IMR-90 (cell line): ENCODE data around the gene GALNT8. TPM values are rescaled to one million over a fixed set of nuclear protein-coding genes. Genes with fewer than 3 reads are reported as not detected.

ENCODE experiments used
- ATAC-seq: fragments of 200-7000 bp; cut with Tn5 transposase; 2 replicates; pipeline ENCODE4 v1.9.1; 2020; ENCODE audit warnings: low read depth, mild to moderate bottlenecking, moderate library complexity
- BruUV-seq: library from RNA; stranded (reverse); fragments of 400-500 nt; replicated peaks from 2 replicates; lab custom pipeline; 2021; lab: Mats Ljungman, UMichigan
- CTCF ChIA-PET: fragments of 300-600 bp; formaldehyde crosslinking; extraction: SDS; loops from one replicate; lab custom pipeline; 2021; ENCODE audit warnings: antibody characterized with exemption; lab: Yijun Ruan, JAX
- POLR2A ChIA-PET: fragments of 300-600 bp; sonication (Branson Sonifier 250); formaldehyde crosslinking; loops from one replicate; lab custom pipeline; 2022; ENCODE audit warnings: antibody characterized with exemption; ENCODE audit not compliant: unreplicated experiment; lab: Charles Lee
- DNase-seq: peaks from one replicate; pipeline ENCODE4 v3.0.0; 2013
- H2AFZ ChIP-seq: replicated peaks from 2 replicates; pipeline ENCODE3; 2013; ENCODE audit warnings: low read length, mild to moderate bottlenecking; ENCODE audit not compliant: poor library complexity
- H2AK5ac ChIP-seq: 2 replicates; pipeline ENCODE4 v1.6.1; 2013; ENCODE audit warnings: low read depth, low read length, inconsistent platforms
- H2AK9ac ChIP-seq: replicated peaks from 2 replicates; pipeline ENCODE3; 2013; ENCODE audit warnings: mild to moderate bottlenecking, low read depth, low read length, moderate library complexity; ENCODE audit not compliant: poor library complexity
- H2BK120ac ChIP-seq: 2 replicates; pipeline ENCODE4 v1.6.1; 2013; ENCODE audit warnings: low read depth, low read length, inconsistent platforms
- H2BK15ac ChIP-seq: 3 replicates; pipeline ENCODE4 v1.6.1; 2013; ENCODE audit warnings: low read depth, low read length, inconsistent platforms
- H2BK20ac ChIP-seq: 2 replicates; pipeline ENCODE4 v1.6.1; 2013; ENCODE audit warnings: low read depth, mild to moderate bottlenecking, inconsistent platforms, low read length, moderate library complexity
- H2BK5ac ChIP-seq: 2 replicates; pipeline ENCODE4 v1.6.1; 2013; ENCODE audit warnings: mild to moderate bottlenecking, low read depth, low read length, inconsistent platforms; ENCODE audit not compliant: poor library complexity, severe bottlenecking
- H3K14ac ChIP-seq: replicated peaks from 2 replicates; pipeline ENCODE4 v1.6.1; 2013; ENCODE audit warnings: low read depth, low read length, inconsistent platforms
- H3K18ac ChIP-seq: 2 replicates; pipeline ENCODE4 v1.6.1; 2013; ENCODE audit warnings: low read depth, low read length, control low read depth
- H3K23ac ChIP-seq: 2 replicates; pipeline ENCODE4 v1.6.1; 2013; ENCODE audit warnings: low read depth, low read length, inconsistent platforms
- H3K27ac ChIP-seq: 2 replicates; pipeline ENCODE4 v1.5.1; 2013; ENCODE audit warnings: mild to moderate bottlenecking, control low read depth, low read length; ENCODE audit not compliant: insufficient read depth
- H3K27me3 ChIP-seq: 2 replicates; pipeline ENCODE4 v1.6.1; 2013; ENCODE audit warnings: low read length; ENCODE audit not compliant: control insufficient read depth, insufficient read depth
- H3K36me3 ChIP-seq: 2 replicates; pipeline ENCODE4 v1.6.1; 2013; ENCODE audit warnings: low read length, mixed read lengths; ENCODE audit not compliant: control insufficient read depth, insufficient read depth
- H3K4ac ChIP-seq: 2 replicates; pipeline ENCODE4 v1.6.1; 2013; ENCODE audit warnings: low read depth, low read length, inconsistent platforms
- H3K4me1 ChIP-seq: 2 replicates; pipeline ENCODE4 v1.6.1; 2013; ENCODE audit warnings: low read length, mixed read lengths; ENCODE audit not compliant: control insufficient read depth, insufficient read depth
- H3K4me2 ChIP-seq: 2 replicates; pipeline ENCODE4 v1.6.1; 2013; ENCODE audit warnings: low read depth, mild to moderate bottlenecking, control low read depth, low read length, moderate library complexity
- H3K4me3 ChIP-seq: 2 replicates; pipeline ENCODE4 v1.5.1; 2013; ENCODE audit warnings: low read depth, mild to moderate bottlenecking, control low read depth, low read length, moderate library complexity; ENCODE audit not compliant: insufficient read depth
- H3K56ac ChIP-seq: 2 replicates; pipeline ENCODE4 v1.6.1; 2013; ENCODE audit warnings: low read length, inconsistent platforms; ENCODE audit not compliant: insufficient read depth; ENCODE audit errors: extremely low read depth
- H3K79me1 ChIP-seq, 2 experiments: 2 replicates each; pipeline ENCODE4 v1.6.1; 2013; ENCODE audit warnings: low read length in 2 of 2, inconsistent platforms in 1 of 2, low read depth in 1 of 2
- H3K9ac ChIP-seq: 2 replicates; pipeline ENCODE4 v1.6.1; 2013; ENCODE audit warnings: low read depth, low read length, control low read depth
- H3K9me1 ChIP-seq: 2 replicates; pipeline ENCODE4 v1.6.1; 2013; ENCODE audit warnings: low read length, inconsistent platforms; ENCODE audit not compliant: insufficient read depth
- H3K9me3 ChIP-seq: 2 replicates; pipeline ENCODE4 v1.6.1; 2013; ENCODE audit warnings: low read length; ENCODE audit not compliant: control insufficient read depth, insufficient read depth
- H4K20me1 ChIP-seq: 2 replicates; pipeline ENCODE4 v1.6.1; 2013; ENCODE audit warnings: low read length, inconsistent platforms; ENCODE audit not compliant: insufficient read depth
- H4K5ac ChIP-seq: 2 replicates; pipeline ENCODE4 v1.6.1; 2013; ENCODE audit warnings: mild to moderate bottlenecking, low read depth, low read length, control low read depth
- H4K8ac ChIP-seq, 2 experiments: 2 replicates each; pipeline ENCODE4 v1.6.1; 2013; ENCODE audit warnings: low read depth in 2 of 2, low read length in 2 of 2, control low read depth in 1 of 2, inconsistent platforms in 1 of 2
- H4K91ac ChIP-seq: 2 replicates; pipeline ENCODE4 v1.6.1; 2013; ENCODE audit warnings: low read depth, low read length, inconsistent platforms; ENCODE audit not compliant: insufficient read depth
- BHLHE40 ChIP-seq: fragments of 150-350 bp; IDR thresholded peaks from 2 replicates; pipeline ENCODE4 v1.6.1; 2016; ENCODE audit warnings: mild to moderate bottlenecking, low read depth, low read length
- CEBPB ChIP-seq: IDR thresholded peaks from 2 replicates; pipeline ENCODE4 v1.6.1; 2012; ENCODE audit warnings: low read depth, low read length, improper control_type of control experiment
- CHD1 ChIP-seq: IDR thresholded peaks from 2 replicates; pipeline ENCODE4 v1.6.1; 2012; ENCODE audit warnings: low read depth, low read length, improper control_type of control experiment
- ELK1 ChIP-seq: fragments of 150-350 bp; IDR thresholded peaks from 2 replicates; pipeline ENCODE4 v1.6.1; 2016; ENCODE audit warnings: low read depth, mild to moderate bottlenecking, low read length, moderate library complexity, borderline replicate concordance
- FOS ChIP-seq: fragments of 150-350 bp; IDR thresholded peaks from 2 replicates; pipeline ENCODE4 v1.6.1; 2016; ENCODE audit warnings: low read depth, low read length
- MAFK ChIP-seq: IDR thresholded peaks from 2 replicates; pipeline ENCODE4 v1.6.1; 2012; ENCODE audit warnings: low read depth, low read length, improper control_type of control experiment
- MAZ ChIP-seq: IDR thresholded peaks from 2 replicates; pipeline ENCODE4 v1.6.1; 2012; ENCODE audit warnings: low read depth, mild to moderate bottlenecking, low read length, improper control_type of control experiment, moderate library complexity, borderline replicate concordance
- MXI1 ChIP-seq: IDR thresholded peaks from 2 replicates; pipeline ENCODE4 v1.6.1; 2012; ENCODE audit warnings: low read depth, mild to moderate bottlenecking, low read length, moderate library complexity, borderline replicate concordance
- NFE2L2 ChIP-seq: fragments of 150-350 bp; IDR thresholded peaks from 2 replicates; pipeline ENCODE4 v1.6.1; 2016; ENCODE audit warnings: low read depth, mild to moderate bottlenecking, low read length
- POLR2A ChIP-seq: IDR thresholded peaks from 2 replicates; pipeline ENCODE4 v1.6.1; 2012; ENCODE audit warnings: mild to moderate bottlenecking, low read depth, low read length
- RAD21 ChIP-seq: IDR thresholded peaks from 2 replicates; pipeline ENCODE4 v1.6.1; 2012; ENCODE audit warnings: low read length, improper control_type of control experiment
- RCOR1 ChIP-seq: IDR thresholded peaks from 2 replicates; pipeline ENCODE4 v1.6.1; 2012; ENCODE audit warnings: mild to moderate bottlenecking, low read length, improper control_type of control experiment; ENCODE audit not compliant: insufficient replicate concordance
- RFX5 ChIP-seq: IDR thresholded peaks from 2 replicates; pipeline ENCODE4 v1.8.0; 2012; ENCODE audit warnings: low read depth, mild to moderate bottlenecking, low read length, moderate library complexity
- SMC3 ChIP-seq: fragments of 150-350 bp; IDR thresholded peaks from 2 replicates; pipeline ENCODE4 v1.6.1; 2016; ENCODE audit warnings: low read depth, mild to moderate bottlenecking, antibody characterized with exemption, low read length, moderate library complexity
- USF2 ChIP-seq: fragments of 150-350 bp; IDR thresholded peaks from 2 replicates; pipeline ENCODE4 v1.6.1; 2017; ENCODE audit warnings: mild to moderate bottlenecking, antibody characterized with exemption, low read length, low read depth
- WGBS, 2 experiments: methylation state at CpG; one replicate each; pipeline versions ENCODE4 v1.1.5 to v1.1.7; 2013; ENCODE audit warnings: missing lambda C conversion rate in 2 of 2; ENCODE audit not compliant: insufficient read length in 1 of 2; ENCODE audit errors: extremely low coverage in 2 of 2; 5-methylcytosine and 5-hydroxymethylcytosine counted together
- dilution Hi-C: fragments of 300-500 bp; cut with HindIII; formaldehyde crosslinking; loops from one replicate; pipeline ENCODE4 v1.14.3; 2018; ENCODE audit warnings: low sequenced_read_pairs; ENCODE audit not compliant: unreplicated experiment
- in situ Hi-C: fragments of 300-500 bp; cut with MboI; formaldehyde crosslinking; loops from 3 replicates; pipeline ENCODE4 v1.14.3; 2019; ENCODE audit warnings: low sequenced_read_pairs, inconsistent platforms, mixed read lengths
- intact Hi-C: fragments of 100-400 bp; cut with micrococcal nuclease; formaldehyde crosslinking; loops from 2 replicates; pipeline ENCODE4 v1.10.0; 2022
- polyA plus RNA-seq, 3 experiments: library from polyadenylated mRNA; depleted of rRNA; stranded (reverse); fragments of >200 nt; gene quantifications; 2 replicates each; pipeline ENCODE4 v1.2.3, GENCODE V29; 2012; ENCODE audit warnings: low replicate concordance in 1 of 3
- total RNA-seq: library from RNA; depleted of rRNA; stranded (reverse); fragments of >200 nt; gene quantifications from 2 replicates; pipeline ENCODE4 v1.2.3, GENCODE V29; 2012

The GALNT8 gene
- total and polyA plus RNA-seq, 2 of the 4 experiments (the other 2 are of a cell fraction), result not detected

GRCh38 chr12:4701395-4702190 is 18.6 kb upstream of the GALNT8 start:
- no peaks in the 10 kb centered on the region for H3K9me1 ChIP-seq
- H4K5ac ChIP-seq, result no peak overlapping the region
- no peak overlapping the region for H3K4me3 ChIP-seq
- no peak overlapping the region for H3K14ac ChIP-seq
- H3K4ac ChIP-seq, result no peak overlapping the region
- TF ChIP-seq FOS (no peak), CHD1 (no peak), RCOR1 (no peak), MAZ (no peak), USF2 (no peak), CEBPB (no peak), POLR2A (no peak), NFE2L2 (no peak), MXI1 (no peak), SMC3 (no peak), RAD21 (no peak), ELK1 (no peak), BHLHE40 (no peak), MAFK (no peak), RFX5 (no peak)
- dilution Hi-C loops (no loop called here), in situ Hi-C loops (no loop called here), intact Hi-C loops (no loop called here)
- H3K79me1 ChIP-seq, result no peaks in the 10 kb centered on the region
- H3K36me3 ChIP-seq, result no peaks in the 10 kb centered on the region
- no peak overlapping the region for H4K91ac ChIP-seq
- peak; percentile 4 for DNase-seq
- H3K27me3 ChIP-seq, result no peaks in the 10 kb centered on the region
- POLR2A ChIA-PET, result no interaction called here
- H3K4me1 ChIP-seq, result no peaks in the 10 kb centered on the region
- no peak overlapping the region for H3K9ac ChIP-seq
- no peak overlapping the region for H2AFZ ChIP-seq
- WGBS, 2 experiments, result no CpG with 5 or more reads among the region's 8 CpGs
- no peak overlapping the region for H2BK5ac ChIP-seq
- no peak for ATAC-seq
- H3K9me3 ChIP-seq, result no peaks in the 10 kb centered on the region
- no peak overlapping the region for H2BK120ac ChIP-seq
- CTCF ChIA-PET, result interaction anchor here (0.6 kb wide), 1 partner anchor 7 kb away, joined by 3 read pairs; no protein-coding TSS in a partner anchor
- H3K23ac ChIP-seq, result no peak overlapping the region
- no peak overlapping the region for H2BK20ac ChIP-seq
- no peak overlapping the region for H4K8ac ChIP-seq
- H2BK15ac ChIP-seq, result no peak overlapping the region
- no TSS peak for BruUV-seq
- no peaks in the 10 kb centered on the region for H4K20me1 ChIP-seq
- no peak overlapping the region for H3K4me2 ChIP-seq
- no peak overlapping the region for H2AK5ac ChIP-seq
- no peak overlapping the region for H2AK9ac ChIP-seq
- H3K56ac ChIP-seq, result no peak overlapping the region
- no peak overlapping the region for H3K27ac ChIP-seq
- H3K18ac ChIP-seq, result no peak overlapping the region
